HG02571 (cell line): ENCODE results near the gene INPP5D.

Experiments
- ATAC-seq: cut with Tn5 transposase; IDR thresholded peaks from one replicate; pipeline ENCODE4 v1.9.1; 2021; ENCODE audit warnings: mild to moderate bottlenecking, moderate library complexity; ENCODE audit not compliant: unreplicated experiment

Gene INPP5D

GRCh38 chr2:233031556-233032500 is 28.3 kb upstream of the INPP5D start:
- ATAC-seq: no peak

GRCh38 chr2:233032551-233033320 is 27.4 kb upstream of the INPP5D start, which contains the start of gene NEU2:
TSS of gene NEU2 (plus strand) at chr2:233032672. CDS start at chr2:233032672, 0 bp downstream.
- ATAC-seq: no peak

GRCh38 chr2:233033672-233034071 is 26.5 kb upstream of the INPP5D start:
- no peak for ATAC-seq

GRCh38 chr2:233034091-233034882 is 25.9 kb upstream of the INPP5D start:
- ATAC-seq: no peak

- no peak for ATAC-seq
Measured at GRCh38 chr2:233035426-233036161, 24.5 kb upstream of the INPP5D start.

- no peak for ATAC-seq
Measured at GRCh38 chr2:233036162-233036838, 23.8 kb upstream of the INPP5D start.

GRCh38 chr2:233037078-233037477 is 23.1 kb upstream of the INPP5D start:
- no peak for ATAC-seq

GRCh38 chr2:233039212-233039845 is 20.8 kb upstream of the INPP5D start:
- no peak for ATAC-seq

- ATAC-seq: no peak
Measured at GRCh38 chr2:233039846-233040530, 20.2 kb upstream of the INPP5D start.

- no peak for ATAC-seq
Measured at GRCh38 chr2:233040571-233040970, 19.6 kb upstream of the INPP5D start.

- no peak for ATAC-seq
Measured at GRCh38 chr2:233041722-233042323, 18.3 kb upstream of the INPP5D start.

- ATAC-seq: no peak
Measured at GRCh38 chr2:233042549-233042948, 17.6 kb upstream of the INPP5D start.

- no peak for ATAC-seq
Measured at GRCh38 chr2:233044974-233045605, 15.1 kb upstream of the INPP5D start.

GRCh38 chr2:233047206-233047605 is 12.9 kb upstream of the INPP5D start:
- ATAC-seq: no peak

GRCh38 chr2:233047667-233048066 is 12.5 kb upstream of the INPP5D start:
- no peak for ATAC-seq

GRCh38 chr2:233048569-233049193 is 11.5 kb upstream of the INPP5D start:
- no peak for ATAC-seq

GRCh38 chr2:233049194-233049761 is 10.9 kb upstream of the INPP5D start:
- ATAC-seq: no peak
